ENCODE data around the gene BPHL.

- TF ChIP-seq FOSL1 (IDR thresholded peaks at IDR 0.05; ENCODE audit: low read depth) (no peak), POLR2AphosphoS5 (IDR thresholded peaks at IDR 0.05; ENCODE audit: low read depth, low read length) (no peak), EZH2phosphoT487 (IDR thresholded peaks at IDR 0.05; ENCODE audit: borderline replicate concordance) (no peak), CBX3 (IDR thresholded peaks at IDR 0.05; ENCODE audit: low read depth) (no peak), RAD21 (IDR thresholded peaks at IDR 0.05; ENCODE audit: low read depth) (no peak), ELF1 (IDR thresholded peaks at IDR 0.05; ENCODE audit: borderline replicate concordance, low read depth) (no peak), TCF7L2 (IDR thresholded peaks at IDR 0.05; ENCODE audit: borderline replicate concordance, extremely low read depth, insufficient read depth, insufficient read length) (no peak)
- TF ChIP-seq, protein P1, sequence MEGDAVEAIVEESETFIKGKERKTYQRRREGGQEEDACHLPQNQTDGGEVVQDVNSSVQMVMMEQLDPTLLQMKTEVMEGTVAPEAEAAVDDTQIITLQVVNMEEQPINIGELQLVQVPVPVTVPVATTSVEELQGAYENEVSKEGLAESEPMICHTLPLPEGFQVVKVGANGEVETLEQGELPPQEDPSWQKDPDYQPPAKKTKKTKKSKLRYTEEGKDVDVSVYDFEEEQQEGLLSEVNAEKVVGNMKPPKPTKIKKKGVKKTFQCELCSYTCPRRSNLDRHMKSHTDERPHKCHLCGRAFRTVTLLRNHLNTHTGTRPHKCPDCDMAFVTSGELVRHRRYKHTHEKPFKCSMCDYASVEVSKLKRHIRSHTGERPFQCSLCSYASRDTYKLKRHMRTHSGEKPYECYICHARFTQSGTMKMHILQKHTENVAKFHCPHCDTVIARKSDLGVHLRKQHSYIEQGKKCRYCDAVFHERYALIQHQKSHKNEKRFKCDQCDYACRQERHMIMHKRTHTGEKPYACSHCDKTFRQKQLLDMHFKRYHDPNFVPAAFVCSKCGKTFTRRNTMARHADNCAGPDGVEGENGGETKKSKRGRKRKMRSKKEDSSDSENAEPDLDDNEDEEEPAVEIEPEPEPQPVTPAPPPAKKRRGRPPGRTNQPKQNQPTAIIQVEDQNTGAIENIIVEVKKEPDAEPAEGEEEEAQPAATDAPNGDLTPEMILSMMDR (IDR thresholded peaks at IDR 0.05 in 2 of 3, conservative IDR thresholded peaks at IDR 0.05 in 1 of 3; ENCODE audit: borderline replicate concordance in 1 of 3, insufficient read depth in 1 of 3, low read depth in 2 of 3, low read length in 2 of 3), result no peak
Measured at GRCh38 chr6:3135668-3136291, 17.3 kb downstream of the BPHL start.

Measured in HCT116 (cell line).